IPS DF 4.7 (cell line): Measurements from ENCODE around the gene KRT222.

ENCODE experiments used
- DNase-seq: peaks from one replicate; pipeline ENCODE4 v3.0.0-alpha.2; 2013; ENCODE audit warnings: low spot score; ENCODE audit errors: extremely low read depth

Gene KRT222

DNA sequence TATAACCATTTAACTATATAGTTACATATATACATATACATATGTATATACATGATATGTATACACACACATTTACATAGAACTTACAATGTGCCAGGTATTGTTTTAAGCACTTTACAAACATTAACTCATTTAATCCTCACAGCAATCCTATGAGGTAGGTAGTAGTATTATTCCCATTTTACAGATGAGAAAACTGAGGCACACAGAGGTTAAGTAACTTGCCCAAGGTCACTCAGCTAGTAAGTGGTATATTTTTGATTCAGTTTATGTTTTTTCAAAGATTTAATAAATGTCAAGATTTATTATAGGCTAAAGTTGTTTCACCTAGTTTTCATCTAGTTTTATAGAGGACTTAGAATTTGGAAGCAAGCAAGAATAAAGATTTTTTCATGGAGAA lies 6.6 kb downstream of the KRT222 start:
- no peak for DNase-seq

DNA sequence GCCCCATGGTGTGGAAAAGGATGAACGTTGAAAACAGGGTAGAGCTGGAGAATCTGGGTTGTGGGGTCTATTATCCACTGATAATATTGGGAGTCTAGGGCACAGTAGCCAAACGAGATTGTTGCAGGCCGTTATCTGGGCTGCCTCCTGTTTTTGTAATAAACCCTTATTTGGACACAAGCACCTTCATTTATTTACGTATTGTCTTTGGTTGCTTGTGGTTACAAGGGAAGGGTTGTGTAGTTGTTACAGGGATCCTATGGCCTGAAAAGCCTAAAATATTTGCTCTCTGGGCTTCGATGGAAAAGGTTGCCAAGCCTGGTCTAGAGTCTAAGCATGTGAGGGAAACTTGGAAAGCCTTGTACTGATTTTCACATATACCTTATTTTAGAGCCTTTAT lies 13.0 kb downstream of the KRT222 start:
- DNase-seq, result no peak

DNA sequence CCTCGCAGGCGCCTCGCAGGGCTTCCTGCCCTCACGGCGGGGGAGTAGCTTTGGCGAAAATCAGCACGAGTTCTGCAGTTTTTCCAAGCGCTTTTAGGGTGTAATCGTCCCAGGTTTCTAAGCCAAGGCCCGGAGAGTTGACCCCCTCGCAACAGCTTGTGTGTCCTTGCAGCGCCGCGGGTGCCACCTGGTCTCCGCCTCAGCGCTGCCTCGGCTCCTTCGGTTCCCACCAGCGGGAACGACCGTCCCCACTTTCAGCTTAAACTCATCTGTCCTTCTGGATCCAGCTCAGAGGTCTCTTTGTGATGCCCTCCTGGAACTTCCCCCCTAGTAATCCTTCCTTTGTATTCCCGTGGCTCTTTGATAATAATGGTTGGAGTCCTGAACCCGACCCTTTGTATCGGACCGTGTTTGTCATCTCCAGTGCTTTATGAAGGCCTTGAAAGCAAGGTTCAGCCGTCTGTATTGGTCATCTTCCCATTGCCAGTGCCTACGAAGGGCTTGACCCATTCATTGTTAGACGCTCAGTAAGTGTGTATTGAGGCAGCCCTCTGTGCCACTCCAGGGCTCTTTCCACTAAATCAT lies 16.5 kb downstream of the KRT222 start:
- DNase-seq, result no peak

DNA sequence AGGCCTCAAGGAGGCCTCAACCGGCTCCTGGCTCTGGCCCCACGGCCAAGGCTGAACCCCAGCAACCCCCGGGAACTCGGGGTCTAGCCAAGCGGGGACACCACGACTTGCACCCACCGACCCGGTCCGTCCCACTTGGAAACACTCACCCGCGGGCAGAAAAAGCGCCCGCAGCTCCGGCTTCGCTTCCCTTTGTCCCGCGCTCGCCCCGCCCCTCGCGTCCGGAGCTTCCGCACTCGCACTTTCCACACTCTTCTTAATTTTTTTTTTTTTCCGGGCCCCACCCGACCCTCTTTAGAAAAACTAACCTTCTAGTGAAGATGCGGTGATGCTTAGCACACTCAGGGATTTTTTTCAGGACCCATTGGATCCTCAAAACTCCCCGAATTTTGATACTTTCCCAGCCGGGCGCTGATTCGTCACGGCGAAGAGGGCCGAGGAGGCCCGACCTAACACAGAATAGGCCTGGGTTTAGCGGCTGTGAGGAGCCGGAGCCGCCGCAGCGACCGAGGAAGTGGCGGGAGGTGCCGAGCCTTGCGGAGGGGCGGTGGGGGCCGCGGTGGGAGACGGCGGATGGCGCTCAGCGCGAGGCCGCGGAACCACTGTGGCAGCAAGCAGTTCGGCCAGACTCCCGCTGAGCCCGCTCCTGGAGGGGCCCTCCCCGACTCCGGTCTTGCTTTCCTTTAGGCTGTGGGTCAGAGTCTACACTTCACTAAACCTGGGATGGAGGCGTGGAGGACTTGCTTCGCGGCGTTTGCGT lies 17.2 kb downstream of the KRT222 start, which contains the start of gene SMARCE1:
SMARCE1 (minus strand) TSS at position 195 of the 760 bp plus-strand sequence. CDS start 2,016 bp downstream, outside the sequence.
- DNase-seq, result no peak

DNA sequence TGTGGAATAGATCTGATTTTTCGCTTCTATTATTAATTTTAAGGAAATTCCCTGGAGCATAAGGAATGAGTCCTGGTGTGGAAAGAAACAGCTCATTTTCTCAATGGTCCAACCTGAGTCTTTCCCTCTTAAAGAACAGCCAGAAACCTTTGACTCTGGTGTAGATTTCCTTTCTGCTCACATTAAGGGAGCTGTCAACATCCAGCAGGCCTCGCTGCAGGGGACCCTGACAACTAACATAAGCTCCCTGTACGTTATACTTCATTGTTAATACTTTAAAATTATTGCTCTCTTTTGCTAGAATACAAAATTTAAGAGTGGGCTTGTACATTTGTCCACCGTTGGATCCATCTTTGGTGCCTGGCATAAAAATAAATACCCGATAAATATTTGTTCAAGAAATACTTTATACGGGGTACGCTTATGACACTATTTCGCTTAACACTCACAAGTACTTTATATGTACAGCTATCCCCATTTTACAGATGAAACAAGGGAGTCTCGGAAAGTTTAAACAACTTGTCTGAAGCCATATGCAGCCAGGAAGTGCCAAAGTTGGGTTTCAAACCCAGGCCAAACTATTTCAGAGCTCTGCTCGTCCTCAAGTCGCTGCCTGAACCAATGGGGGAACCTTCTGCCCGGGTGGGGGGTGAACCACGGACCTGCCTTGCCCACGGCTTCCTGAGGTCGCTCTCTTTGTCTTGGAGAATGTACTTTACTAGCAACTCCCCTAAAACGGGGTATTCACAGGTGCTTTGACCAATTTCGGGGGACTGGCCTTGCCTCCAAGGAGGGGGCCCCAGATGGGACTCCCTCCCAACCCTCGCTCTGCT lies 18.0 kb downstream of the KRT222 start:
- DNase-seq, result no peak

DNA sequence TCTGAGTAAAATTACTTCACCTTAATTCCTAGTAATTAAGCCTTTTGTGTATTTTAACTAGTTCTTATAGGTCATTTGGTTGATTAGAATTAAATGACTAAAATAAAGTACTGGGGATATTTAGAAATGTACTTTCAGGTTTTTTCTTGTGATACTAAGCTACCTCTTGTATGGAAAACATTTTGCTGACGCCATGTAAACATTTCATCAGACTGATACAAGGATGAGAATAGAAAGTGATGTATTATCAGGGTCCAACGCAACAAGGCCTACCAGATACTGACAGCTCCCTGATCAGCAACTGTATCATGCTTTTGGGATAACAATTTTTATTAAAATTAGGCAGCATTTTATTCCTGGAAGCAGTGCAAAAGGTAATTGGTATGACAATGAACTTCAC lies 19.0 kb downstream of the KRT222 start:
- no peak for DNase-seq

DNA sequence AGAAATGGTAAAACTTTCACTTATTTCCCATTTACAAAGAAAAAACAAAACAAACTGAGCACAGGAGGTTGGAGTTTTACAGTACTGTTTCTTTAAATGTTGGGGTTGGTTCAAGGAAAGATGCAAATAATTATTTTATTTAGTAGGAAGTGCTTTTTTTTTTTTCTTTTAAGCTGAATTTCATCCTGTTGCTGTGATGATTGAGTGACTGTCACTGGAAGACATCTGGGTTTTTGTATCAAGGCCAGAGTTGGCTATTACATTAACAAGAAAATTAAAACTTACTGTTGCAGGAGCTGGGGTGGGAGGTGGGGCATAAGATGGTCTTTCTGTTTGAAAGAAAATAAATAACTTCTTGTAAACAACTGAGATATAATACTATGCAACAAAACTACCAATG lies 19.7 kb downstream of the KRT222 start:
- DNase-seq, result no peak

DNA sequence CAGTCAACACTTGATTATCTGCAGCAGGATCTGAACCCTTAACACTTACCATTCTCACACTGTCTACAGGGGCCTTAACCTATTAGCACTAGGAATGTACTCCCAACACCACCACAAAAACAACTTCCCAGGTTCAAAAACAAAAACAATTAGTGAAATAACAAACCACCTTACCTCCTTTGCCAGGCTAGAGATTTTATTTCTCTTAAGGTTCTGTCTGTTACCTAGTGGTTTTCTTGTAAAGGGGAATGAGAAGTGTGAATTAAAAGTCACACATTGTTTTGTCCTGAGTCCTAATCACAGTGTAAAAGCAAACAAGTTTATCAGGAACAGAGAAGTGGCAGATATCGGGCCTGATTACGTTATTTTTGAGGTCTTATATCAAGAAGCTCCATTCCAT lies 27.0 kb downstream of the KRT222 start:
- no peak for DNase-seq

DNA sequence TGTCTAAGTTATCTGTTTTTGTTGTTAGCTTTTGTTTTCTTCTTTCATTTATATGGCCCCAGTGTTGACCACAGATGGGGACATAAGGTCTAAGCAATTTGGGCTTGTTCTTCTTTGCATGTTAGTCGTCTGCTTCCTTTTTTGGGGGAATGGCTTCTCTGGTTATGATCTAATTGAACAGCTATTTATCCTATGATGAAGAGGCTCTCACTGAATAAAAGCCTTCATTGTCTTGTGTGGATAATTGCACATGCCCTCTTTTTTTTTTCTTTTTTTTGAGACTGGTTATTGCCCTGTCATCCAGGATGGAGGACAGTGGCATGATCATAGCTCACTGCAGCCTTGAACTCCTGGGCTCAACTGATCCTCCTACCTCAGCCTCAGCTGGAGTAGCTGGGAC lies 31.1 kb downstream of the KRT222 start:
- no peak for DNase-seq

DNA sequence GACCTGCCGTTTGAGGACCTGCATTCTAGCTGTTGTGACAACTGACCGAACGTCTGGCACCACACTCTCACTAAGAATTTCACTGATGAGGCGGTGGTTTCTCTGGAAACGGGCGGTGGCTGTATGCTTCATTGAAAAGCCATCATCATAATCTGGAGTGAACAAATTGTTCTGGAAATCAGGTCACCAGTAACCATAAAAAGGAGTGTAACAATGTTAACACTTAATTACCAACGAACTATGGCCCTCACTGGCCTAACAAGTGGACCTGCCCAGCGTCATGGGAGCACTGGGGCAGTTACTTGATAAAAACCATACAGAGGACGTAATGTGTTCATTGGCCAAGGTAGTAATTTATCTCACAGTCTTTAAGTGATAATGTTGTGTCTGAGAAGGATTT lies 32.8 kb downstream of the KRT222 start:
- DNase-seq, result no peak

DNA sequence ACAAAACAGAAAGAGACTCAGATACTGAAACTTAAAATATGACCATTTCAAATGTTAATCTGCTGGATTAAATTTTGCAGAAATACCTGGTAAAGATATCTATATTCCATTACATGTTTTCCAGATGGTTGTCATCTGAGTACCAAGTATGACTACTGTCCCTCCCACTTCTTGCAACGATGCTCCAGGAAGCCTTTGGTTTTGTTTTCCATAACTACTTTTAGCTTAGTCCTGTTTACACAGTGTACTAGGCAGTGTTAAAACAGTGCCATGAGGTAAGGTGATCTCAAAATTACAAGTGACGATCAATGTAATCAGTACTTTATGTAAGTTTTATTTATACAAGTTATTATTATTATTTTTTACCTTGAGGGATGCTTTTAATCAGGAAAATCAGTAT lies 35.1 kb downstream of the KRT222 start:
- no peak for DNase-seq

DNA sequence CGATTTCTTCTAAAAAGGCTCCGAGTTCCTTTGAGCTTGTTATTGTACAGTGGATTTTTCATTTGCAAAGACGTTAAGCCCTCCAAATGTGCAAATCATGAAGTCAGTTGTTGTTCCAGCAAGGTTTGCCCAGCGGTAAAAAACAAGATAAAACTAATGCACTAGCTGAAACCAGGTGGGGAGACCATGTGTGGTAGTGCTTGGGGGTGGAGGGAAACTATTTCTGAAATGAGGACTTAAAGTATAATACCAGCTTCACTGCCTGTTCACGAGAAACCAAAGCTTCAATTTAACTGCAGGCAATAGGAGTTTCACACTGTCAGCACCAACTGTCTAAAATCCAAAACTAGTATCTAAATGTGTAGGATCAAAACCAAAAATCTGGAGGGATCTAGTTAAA lies 39.7 kb downstream of the KRT222 start:
- no peak for DNase-seq

DNA sequence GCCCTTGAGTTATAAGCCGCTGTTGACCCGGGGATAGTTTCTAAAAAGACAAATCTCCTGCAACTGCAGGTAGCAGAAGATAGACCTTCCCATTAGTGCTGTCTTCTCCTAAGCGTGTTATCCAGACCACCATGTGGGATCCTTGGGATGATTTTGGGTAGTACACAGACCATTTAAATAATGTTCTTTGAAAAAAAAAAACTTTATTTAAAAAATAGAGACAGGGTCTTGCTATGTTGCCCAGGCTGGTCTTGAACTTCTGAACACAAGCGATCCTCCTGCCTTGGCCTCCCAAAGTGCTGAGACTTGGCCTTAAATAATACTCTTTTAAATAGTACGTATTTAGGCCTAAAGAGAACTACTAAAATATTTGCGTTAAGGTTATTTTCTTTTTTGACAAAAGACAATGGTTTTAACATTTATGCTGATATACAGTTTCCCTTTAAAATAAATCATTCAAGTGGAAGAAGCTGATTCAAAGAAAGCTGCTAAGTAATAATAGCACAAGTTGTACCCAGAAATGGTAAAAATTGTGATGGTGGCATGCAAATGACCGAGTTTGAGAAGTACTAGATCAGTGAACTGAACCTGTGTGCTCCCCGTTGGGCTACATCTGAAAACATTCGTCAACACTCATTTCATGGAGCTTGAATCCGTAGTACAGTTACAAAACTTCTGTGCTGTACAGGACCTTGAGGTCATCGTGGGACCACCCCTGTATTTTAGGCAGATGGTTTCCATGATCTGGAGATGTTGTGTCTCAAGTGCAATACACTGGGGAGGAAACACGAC lies 41.4 kb downstream of the KRT222 start:
- DNase-seq, result no peak

DNA sequence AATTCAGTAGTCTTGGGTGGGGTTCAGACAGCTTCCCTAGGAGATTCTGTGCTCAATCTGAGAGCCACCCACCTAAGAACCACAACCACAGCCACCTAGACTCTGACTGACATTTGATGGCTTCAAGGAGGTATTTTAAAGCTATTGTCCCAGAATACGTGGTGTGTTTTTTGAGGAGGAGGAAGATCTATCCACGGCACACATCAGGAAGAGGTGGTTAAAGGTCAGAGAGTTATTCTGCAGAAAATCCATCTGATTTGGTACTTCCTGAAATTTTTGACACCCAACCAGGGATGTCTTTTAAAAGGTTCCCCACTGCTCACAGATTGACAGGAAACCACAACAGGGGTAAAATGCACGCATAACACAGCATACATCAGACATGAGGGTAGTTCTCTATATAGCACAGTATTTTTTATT lies 42.5 kb downstream of the KRT222 start:
- DNase-seq, result no peak

DNA sequence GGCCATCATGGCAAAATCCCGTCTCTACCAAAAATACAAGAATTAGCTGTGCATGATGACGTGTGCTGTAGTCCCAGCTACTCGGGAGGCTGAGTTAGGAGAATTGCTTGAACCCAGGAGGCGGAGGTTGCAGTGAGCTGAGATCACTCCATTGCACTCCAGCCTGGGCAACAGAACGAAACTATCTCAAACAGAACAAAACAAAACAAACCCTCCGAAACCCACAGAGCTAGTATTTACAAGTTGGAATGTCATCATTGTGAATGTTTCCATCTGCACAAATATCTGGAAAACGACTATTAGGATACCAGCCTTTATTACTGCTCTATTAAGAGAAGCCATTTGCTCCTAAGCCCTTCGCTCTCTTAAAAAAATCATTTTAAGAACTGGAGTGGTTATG lies 43.4 kb downstream of the KRT222 start:
- no peak for DNase-seq

DNA sequence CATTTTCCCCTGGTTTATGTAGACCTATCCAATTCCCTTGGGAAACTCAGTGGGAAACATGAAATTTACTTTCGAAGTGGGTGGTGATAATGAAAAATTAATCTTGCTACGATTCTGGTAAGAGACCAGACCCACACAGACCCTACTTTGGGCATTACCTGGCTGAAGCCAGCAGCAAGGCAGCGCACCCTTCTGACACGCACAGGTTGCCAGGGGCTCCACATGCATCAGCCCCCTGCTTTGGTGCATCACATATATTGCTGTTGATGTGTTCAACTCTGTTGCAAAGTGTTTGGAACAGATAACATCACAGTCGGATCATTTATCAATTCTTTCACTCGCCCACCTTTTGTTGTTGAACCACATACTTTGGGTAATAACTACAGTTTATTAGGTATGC lies 44.0 kb downstream of the KRT222 start:
- no peak for DNase-seq

DNA sequence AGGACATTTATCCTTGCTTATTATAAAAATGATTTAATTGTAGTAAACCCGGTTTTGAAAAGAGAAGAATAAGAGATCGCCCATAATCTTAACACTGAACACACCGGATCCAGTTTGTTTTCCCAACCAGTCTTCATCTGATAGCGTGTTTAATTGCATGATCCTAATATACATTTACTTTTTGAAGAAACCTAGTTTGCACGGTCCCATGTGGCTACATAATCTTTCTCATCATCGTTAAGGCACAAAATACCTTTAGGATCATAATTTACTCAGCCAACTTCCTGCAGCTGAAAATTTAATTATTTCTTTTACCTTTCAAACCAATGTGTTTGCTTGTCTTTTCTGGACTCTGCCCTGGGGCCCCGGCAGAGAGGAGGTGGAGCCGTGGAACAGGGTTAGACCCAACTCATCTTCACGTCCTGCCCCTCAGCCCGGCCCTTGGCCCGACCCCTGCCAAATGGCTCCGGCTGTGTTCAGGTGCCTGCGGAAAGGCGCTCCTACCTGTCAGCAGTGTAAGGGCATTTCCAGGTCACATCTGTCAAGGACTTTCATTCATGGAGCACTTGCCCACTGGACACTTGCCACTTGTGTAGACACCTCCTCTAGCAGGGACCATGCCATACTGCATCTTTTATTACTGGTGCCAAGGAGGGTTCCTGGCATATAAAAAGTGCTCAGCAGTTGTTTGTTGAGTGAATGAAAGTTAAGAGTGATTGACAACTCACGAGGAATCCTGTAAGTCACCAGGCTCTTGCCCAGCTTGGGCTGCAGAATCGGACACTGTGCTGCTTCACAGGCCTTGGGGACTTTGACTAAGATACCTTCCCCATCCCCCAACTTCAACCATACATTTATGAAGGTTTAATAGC lies 46.0 kb downstream of the KRT222 start:
- no peak for DNase-seq

DNA sequence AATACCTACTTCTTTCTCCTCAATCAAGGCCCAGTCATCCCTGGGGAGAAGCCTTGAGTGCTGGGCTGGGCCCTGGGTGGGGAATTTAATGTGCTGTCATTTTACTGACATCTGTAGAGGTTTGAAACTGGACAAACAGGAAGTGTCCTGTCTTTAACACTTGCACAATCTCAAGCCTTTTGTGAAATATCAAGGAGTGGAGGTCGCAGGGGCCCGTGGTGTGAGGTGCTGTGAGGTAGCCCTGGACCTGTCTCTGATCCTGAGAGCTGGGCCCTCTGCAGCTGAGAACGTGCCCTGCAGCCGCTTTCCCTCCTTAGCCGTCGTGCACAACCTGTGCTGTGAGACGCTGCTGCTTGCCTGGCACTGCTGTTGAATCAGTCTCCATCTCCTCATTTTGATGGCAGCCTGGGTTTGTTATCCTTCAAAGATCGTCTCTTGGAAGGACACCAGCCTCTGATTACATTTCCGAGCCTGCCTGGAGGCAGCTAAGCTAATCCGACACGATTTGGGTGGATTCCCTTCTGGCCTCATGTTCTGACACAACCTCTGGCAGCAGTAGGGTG lies 47.2 kb downstream of the KRT222 start:
- no peak for DNase-seq

DNA sequence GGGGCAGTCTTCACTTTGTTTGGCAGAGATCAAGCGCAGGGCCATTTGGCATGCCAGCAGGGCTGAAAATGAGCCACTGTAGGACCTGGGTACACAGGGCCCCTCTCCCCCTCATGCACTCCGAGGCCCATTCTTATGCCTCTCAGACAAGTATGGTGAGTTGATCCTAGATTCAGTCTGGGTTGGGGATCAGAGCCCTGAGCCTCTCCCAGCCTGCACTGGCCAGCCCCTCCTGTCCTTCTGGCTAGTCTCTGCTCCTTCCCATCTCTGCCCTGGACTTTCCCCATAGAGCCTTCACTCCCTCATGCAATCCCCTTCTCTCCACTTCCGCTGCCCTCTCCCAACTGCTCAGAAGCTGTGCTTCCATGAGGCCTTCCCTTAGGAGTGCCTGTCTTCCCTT lies 48.4 kb downstream of the KRT222 start:
- DNase-seq, result no peak

DNA sequence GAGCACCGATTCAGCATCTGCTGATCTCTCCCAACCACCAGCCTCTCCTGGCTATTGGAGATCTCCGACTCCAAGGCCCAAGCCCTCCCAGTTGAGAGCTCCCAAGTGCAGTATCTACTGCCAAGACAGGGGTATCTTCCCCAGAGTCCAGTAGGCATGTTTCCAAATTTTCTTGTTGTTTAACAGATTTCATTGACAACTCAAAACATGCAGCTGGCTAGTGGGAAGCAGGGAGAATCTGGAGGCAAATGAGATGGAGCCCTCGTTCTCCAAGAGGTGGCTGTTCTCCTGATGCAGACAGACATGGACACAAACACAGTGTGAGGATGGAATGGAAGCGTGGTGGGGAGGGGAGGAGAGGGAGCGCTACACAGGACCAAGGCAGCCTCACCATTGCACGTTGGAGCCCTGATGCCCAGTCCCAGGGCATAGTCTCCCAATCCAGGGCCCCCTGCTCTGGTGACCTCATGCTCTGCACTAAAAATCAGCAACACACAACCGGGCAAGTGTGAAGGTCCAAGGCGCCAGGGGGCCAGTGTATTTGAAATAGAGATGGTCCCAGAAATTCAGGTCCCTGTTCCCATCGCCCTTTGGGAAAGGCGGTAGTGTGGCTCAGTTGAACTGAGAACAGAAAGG lies 49.0 kb downstream of the KRT222 start:
- DNase-seq, result no peak
